Thoracic aorta (tissue), 2 donors: Measurements from ENCODE around the gene PPP2R1A. TPM values are rescaled to one million over a fixed set of nuclear protein-coding genes. Genes with fewer than 3 reads are reported as not detected.

ENCODE experiments used
- ATAC-seq: fragments of 150-250 bp; one replicate; pipeline ENCODE4 v1.8.0; 2017; ENCODE audit warnings: low read depth; ENCODE audit not compliant: insufficient number of reproducible peaks, low FRiP score
- DNase-seq: peaks from one replicate; pipeline ENCODE4 v3.0.0-alpha.2; 2020; ENCODE audit warnings: low spot score
- H3K27ac ChIP-seq, 2 donors: fragments of 200-600 bp; sonication (generic); 1 replicate in 1 of 2; 2 replicates in 1 of 2; pipeline ENCODE4 v1.5.1; 2016; ENCODE audit warnings: mild to moderate bottlenecking in 2 of 2, moderate library complexity in 2 of 2
- H3K27me3 ChIP-seq: fragments of 200-600 bp; sonication (generic); replicated peaks from 2 replicates; pipeline ENCODE4 v1.6.0; 2016; ENCODE audit warnings: mild to moderate bottlenecking; ENCODE audit not compliant: insufficient read depth
- H3K36me3 ChIP-seq: fragments of 200-600 bp; sonication (generic); one replicate; pipeline ENCODE4 v1.5.1; 2016
- H3K4me1 ChIP-seq, 2 donors: fragments of 200-600 bp; sonication (generic); 1 replicate in 1 of 2; 2 replicates in 1 of 2; pipeline versions ENCODE4 v1.5.1 to v1.6.0; 2016; ENCODE audit warnings: low read depth in 2 of 2, mild to moderate bottlenecking in 1 of 2; ENCODE audit not compliant: control insufficient read depth in 1 of 2
- H3K4me3 ChIP-seq: fragments of 200-600 bp; sonication (generic); 2 replicates; pipeline ENCODE4 v1.5.1; 2016; ENCODE audit warnings: mild to moderate bottlenecking
- H3K9me3 ChIP-seq: fragments of 200-600 bp; sonication (generic); 2 replicates; pipeline ENCODE4 v1.5.1; 2016
- total RNA-seq, 2 donors: library from RNA; depleted of rRNA; stranded (reverse); fragments of >200 nt; gene quantifications; one replicate each; pipeline versions ENCODE4 v1.1.0 to v1.2.3, GENCODE V29; 2016
- TF ChIP-seq, protein P1 (sequence below): fragments of 200-600 bp; sonication (generic); IDR thresholded peaks from one replicate; pipeline ENCODE4 v1.5.1; 2019; ENCODE audit warnings: antibody characterized with exemption

Gene PPP2R1A
- total RNA-seq: 100 to 1,000 TPM; 153 to 252 TPM

GRCh38 chr19:52189735-52190486 lies at the start of gene PPP2R1A:
TSS of gene PPP2R1A (plus strand) at chr19:52190052. CDS start at chr19:52190097, 45 bp downstream.
- DNase-seq: peak; percentile 99
- TF ChIP-seq, protein P1, sequence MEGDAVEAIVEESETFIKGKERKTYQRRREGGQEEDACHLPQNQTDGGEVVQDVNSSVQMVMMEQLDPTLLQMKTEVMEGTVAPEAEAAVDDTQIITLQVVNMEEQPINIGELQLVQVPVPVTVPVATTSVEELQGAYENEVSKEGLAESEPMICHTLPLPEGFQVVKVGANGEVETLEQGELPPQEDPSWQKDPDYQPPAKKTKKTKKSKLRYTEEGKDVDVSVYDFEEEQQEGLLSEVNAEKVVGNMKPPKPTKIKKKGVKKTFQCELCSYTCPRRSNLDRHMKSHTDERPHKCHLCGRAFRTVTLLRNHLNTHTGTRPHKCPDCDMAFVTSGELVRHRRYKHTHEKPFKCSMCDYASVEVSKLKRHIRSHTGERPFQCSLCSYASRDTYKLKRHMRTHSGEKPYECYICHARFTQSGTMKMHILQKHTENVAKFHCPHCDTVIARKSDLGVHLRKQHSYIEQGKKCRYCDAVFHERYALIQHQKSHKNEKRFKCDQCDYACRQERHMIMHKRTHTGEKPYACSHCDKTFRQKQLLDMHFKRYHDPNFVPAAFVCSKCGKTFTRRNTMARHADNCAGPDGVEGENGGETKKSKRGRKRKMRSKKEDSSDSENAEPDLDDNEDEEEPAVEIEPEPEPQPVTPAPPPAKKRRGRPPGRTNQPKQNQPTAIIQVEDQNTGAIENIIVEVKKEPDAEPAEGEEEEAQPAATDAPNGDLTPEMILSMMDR: no peak
- peak; percentile 91 for ATAC-seq
- Histone ChIP-seq H3K36me3 (no peaks in the 10 kb centered on the region), H3K4me3 (peak within 1 kb of the TSS; percentile 97), H3K9me3 (no peaks in the 10 kb centered on the region), H3K27me3 (no peaks in the 10 kb centered on the region), H3K27ac (peak within 1 kb of the TSS; percentile 98 to 99), H3K4me1 (peaks cover 20 to 43% of the 10 kb centered on the region in 2 donors)

DNA sequence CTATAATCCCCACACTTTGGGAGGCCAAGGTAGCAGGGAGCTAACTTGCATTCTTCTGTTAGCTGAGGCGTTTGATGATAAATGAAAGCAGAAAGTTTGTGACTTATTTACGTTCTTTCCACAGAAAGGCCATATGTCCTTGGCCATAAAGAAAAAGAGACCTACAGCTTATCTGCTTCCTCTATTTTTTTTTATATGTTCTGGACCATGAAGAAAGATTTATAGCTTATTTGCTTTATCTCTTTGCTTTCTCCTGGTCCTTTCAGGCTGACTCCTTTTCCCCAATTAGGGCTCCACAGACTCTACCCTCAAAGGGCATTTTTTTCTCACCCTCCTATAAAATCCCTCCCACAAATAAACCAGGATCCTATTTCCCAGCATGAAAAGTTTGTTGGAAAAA lies 48.6 kb upstream of the PPP2R1A start:
- no peaks in the 10 kb centered on the region for H3K9me3 ChIP-seq
- ATAC-seq (no peak), DNase-seq (no peak)
- no peaks in the 10 kb centered on the region for H3K27me3 ChIP-seq
- no peaks in the 10 kb centered on the region for H3K36me3 ChIP-seq
- TF ChIP-seq, protein P1: no peak
- H3K4me3 ChIP-seq: no peak overlapping the region
- H3K27ac ChIP-seq: peak overlapping the region in 1 of 2 donors; percentile 98
- H3K4me1 ChIP-seq: peaks cover 12 to 19% of the 10 kb centered on the region in 2 donors

- H3K36me3 ChIP-seq: no peaks in the 10 kb centered on the region
- H3K9me3 ChIP-seq: no peaks in the 10 kb centered on the region
- H3K4me3 ChIP-seq: no peak overlapping the region
- TF ChIP-seq, protein P1: no peak
- H3K27me3 ChIP-seq: no peaks in the 10 kb centered on the region
- ATAC-seq (no peak), DNase-seq (no peak)
- H3K4me1 ChIP-seq: peaks cover 12 to 19% of the 10 kb centered on the region in 2 donors
- H3K27ac ChIP-seq: no peak overlapping the region
Observed at GRCh38 chr19:52142001-52142595, 47.8 kb upstream of the PPP2R1A start.

DNA sequence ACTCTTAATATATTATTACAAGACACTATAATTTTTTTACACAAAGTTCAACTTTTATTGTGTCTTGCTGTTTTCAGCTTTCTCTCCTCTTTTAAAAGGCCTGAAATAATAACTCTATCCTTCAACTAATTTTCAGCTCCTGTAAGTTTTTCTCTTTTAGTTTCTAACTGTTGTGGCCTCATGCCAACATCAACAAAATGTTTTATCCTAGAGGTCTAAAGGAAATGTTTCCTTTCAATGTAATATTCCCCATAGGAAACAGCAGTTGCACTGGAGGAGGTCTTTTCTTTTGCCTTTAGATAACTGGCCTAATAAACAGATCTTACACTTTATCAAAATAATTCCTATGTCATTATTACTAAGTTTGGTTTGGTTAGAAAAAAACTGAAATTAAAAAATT lies 41.6 kb upstream of the PPP2R1A start:
- TF ChIP-seq, protein P1: no peak
- H3K4me1 ChIP-seq: peaks cover 0 to 12% of the 10 kb centered on the region in 2 donors
- H3K27ac ChIP-seq: no peak overlapping the region
- no peaks in the 10 kb centered on the region for H3K27me3 ChIP-seq
- H3K4me3 ChIP-seq: no peak overlapping the region
- no peak for DNase-seq
- ATAC-seq: no peak
- peaks cover 12% of the 10 kb centered on the region for H3K9me3 ChIP-seq
- no peaks in the 10 kb centered on the region for H3K36me3 ChIP-seq

DNA sequence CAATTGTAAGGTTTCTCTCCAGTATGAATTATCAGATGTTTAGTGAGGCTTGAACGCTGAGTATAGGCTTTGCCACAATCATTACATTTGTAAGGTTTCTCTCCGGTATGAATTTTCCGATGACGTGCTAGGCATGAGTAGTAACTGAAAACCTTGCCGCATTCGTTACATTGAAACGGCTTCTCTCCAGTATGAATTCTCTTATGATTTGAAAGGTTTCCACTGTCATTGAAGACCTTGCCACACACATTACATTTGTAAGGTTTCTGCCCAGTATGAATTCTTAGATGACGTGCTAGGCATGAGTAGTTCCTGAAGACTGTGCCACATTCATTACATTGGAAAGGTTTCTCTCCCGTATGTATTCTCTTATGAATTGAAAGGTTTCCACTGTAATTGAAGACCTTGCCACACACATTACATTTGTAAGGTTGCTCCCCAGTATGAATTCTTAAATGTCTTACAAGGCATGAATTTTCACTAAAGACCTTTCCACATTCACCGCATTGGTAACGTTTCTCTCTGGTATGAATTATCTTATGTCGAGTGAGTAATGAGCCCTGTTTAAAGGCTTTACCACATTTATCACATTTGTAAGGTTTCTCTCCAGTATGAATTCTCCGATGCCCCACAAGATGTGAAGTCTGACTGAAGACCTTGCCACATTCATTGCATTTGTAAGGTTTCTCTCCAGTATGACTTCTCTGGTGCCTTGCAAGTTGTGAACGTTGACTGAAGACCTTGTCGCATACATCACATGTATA lies 34.1 kb upstream of the PPP2R1A start:
- TF ChIP-seq, protein P1: no peak
- no peak for ATAC-seq
- Histone ChIP-seq H3K36me3 (peaks cover 54% of the 10 kb centered on the region), H3K4me3 (no peak overlapping the region), H3K4me1 (peaks cover 0 to 4% of the 10 kb centered on the region in 2 donors), H3K27ac (no peak overlapping the region), H3K27me3 (no peaks in the 10 kb centered on the region), H3K9me3 (peaks cover 61% of the 10 kb centered on the region)
- no peak for DNase-seq
